ENCODE measurements around the gene CA7. TPM values are rescaled to one million over a fixed set of nuclear protein-coding genes. Genes with fewer than 3 reads are reported as not detected.

Gene CA7
- total RNA-seq, 1 experiment from 2014 or later: not detected

DNA sequence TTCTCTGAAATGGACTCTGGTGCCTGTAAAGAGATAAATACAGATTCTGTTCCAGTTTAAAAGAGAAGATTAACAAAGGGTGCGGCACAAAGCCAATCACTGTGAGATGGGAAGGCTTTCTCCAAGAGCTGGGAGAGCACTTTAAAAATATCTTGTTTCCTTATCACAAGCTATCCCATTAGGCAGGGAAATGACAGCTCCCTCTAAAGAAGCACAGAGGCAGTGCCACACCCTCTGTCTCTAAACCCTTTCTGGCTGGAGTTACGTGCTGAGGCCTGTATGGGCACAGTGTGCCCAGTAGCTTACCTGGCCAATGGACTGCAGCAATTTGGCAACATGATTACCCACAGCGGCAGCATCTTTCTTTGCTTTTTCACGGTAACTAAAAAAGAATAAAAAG is 33.8 kb upstream of the CA7 start:
- no peak for TF ChIP-seq POLR2AphosphoS5 (IDR thresholded peaks at IDR 0.05; ENCODE audit: low read depth, low read length)
- no peak for TF ChIP-seq CTCF (IDR thresholded peaks at IDR 0.05)
- TF ChIP-seq REST (IDR thresholded peaks at IDR 0.05; ENCODE audit: insufficient read depth in 1 of 2, low read depth in 2 of 2, low read length in 1 of 2): no peak
- no peak for TF ChIP-seq TCF7L2 (IDR thresholded peaks at IDR 0.05; ENCODE audit: low read depth, low read length)
- TF ChIP-seq SIN3A (IDR thresholded peaks at IDR 0.05; ENCODE audit: borderline replicate concordance, insufficient read depth, low read depth, low read length): no peak
- ATAC-seq (no peak), DNase-seq (ENCODE audit: low read depth, low spot score) (no peak)
- Histone ChIP-seq H3K4me3 (ENCODE audit: low read depth in 2 of 2, low read length in 2 of 2) (no peak overlapping the region), H3K27me3 (ENCODE audit: control insufficient read depth, insufficient read depth, low read length) (no peaks in the 10 kb centered on the region), H3K4me1 (ENCODE audit: control insufficient read depth, insufficient read depth, low read length) (no peaks in the 10 kb centered on the region), H3K9me3 (ENCODE audit: control insufficient read depth, insufficient read depth, low read depth, low read length) (no peaks in the 10 kb centered on the region), H3K36me3 (ENCODE audit: control insufficient read depth, insufficient read depth, low read length) (peaks cover 29% of the 10 kb centered on the region), H3K27ac (ENCODE audit: low read length) (no peak overlapping the region)
- in situ Hi-C loops (cut with HindIII; ENCODE audit: low pct_unique_long_range_greater_than_20kb, low sequenced_read_pairs) (no loop called here), intact Hi-C loops (cut with micrococcal nuclease; ENCODE audit: unreplicated experiment) (no loop called here)
- CTCF ChIA-PET: no interaction called here
- POLR2A ChIA-PET: no interaction called here
- BruUV-seq (replicated peaks): no TSS peak

DNA sequence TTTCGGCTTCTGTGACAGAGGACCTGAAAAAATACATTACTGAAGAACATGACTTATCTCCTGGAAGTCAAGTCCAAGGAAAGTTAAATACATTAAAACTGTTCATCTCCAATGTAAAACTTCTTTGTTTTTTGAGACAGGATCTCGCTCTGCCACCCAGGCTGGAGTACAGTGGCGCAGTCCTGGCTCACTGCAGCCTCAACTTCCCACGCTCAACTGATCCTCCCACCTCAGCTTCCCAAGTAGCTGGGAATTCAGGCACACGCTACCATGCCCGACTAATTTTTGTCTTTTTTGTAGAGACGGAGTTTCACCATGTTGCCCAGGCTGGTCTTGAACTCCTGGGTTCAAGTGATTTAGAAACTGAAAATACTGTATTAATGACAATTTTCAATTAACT is 33.2 kb upstream of the CA7 start:
- CTCF ChIA-PET: no interaction called here

More for the DNA sequence above, 33.2 kb upstream of the CA7 start:
- Histone ChIP-seq H3K27me3 (ENCODE audit: control insufficient read depth, insufficient read depth, low read length) (no peaks in the 10 kb centered on the region), H3K27ac (ENCODE audit: low read length) (no peak overlapping the region), H3K36me3 (ENCODE audit: control insufficient read depth, insufficient read depth, low read length) (peaks cover 23% of the 10 kb centered on the region), H3K4me3 (ENCODE audit: low read depth in 2 of 2, low read length in 2 of 2) (no peak overlapping the region), H3K4me1 (ENCODE audit: control insufficient read depth, insufficient read depth, low read length) (no peaks in the 10 kb centered on the region), H3K9me3 (ENCODE audit: control insufficient read depth, insufficient read depth, low read depth, low read length) (no peaks in the 10 kb centered on the region)
- DNase-seq (ENCODE audit: low read depth, low spot score) (no peak), ATAC-seq (no peak)
- in situ Hi-C loops (cut with HindIII; ENCODE audit: low pct_unique_long_range_greater_than_20kb, low sequenced_read_pairs) (no loop called here), intact Hi-C loops (cut with micrococcal nuclease; ENCODE audit: unreplicated experiment) (no loop called here)
- TF ChIP-seq CTCF (IDR thresholded peaks at IDR 0.05): no peak
- TF ChIP-seq POLR2AphosphoS5 (IDR thresholded peaks at IDR 0.05; ENCODE audit: low read depth, low read length): no peak
- no peak for TF ChIP-seq TCF7L2 (IDR thresholded peaks at IDR 0.05; ENCODE audit: low read depth, low read length)
- TF ChIP-seq SIN3A (IDR thresholded peaks at IDR 0.05; ENCODE audit: borderline replicate concordance, insufficient read depth, low read depth, low read length): no peak
- TF ChIP-seq REST (IDR thresholded peaks at IDR 0.05; ENCODE audit: insufficient read depth in 1 of 2, low read depth in 2 of 2, low read length in 1 of 2): no peak
- no TSS peak for BruUV-seq (replicated peaks)
- POLR2A ChIA-PET: no interaction called here

Measured in Panc1 (cell line).